Adrenal gland (tissue), 19 donors: ENCODE data around the gene CRB1. TPM values are rescaled to one million over a fixed set of nuclear protein-coding genes. Genes with fewer than 3 reads are reported as not detected.

ENCODE experiments used
- DNase-seq, 7 donors: peaks; one replicate each; pipeline ENCODE4 v3.0.0-alpha.2; 2019 to 2020
- H3K27ac ChIP-seq, 5 donors: fragments of 200-600 bp; sonication (generic) in 4 of 5; 1 replicate in 3 of 5; 2 replicates in 2 of 5; pipeline versions ENCODE4 v1.5.1 to v1.8.0; 2016 to 2020; ENCODE audit warnings: mild to moderate bottlenecking in 1 of 5
- H3K27me3 ChIP-seq: fragments of 200-600 bp; 2 replicates; pipeline ENCODE4 v1.8.0; 2021
- H3K36me3 ChIP-seq, 2 donors: fragments of 200-600 bp; replicated peaks in 1 of 2; 1 replicate in 1 of 2; 2 replicates in 1 of 2; pipeline versions ENCODE4 v1.5.1 to v1.8.0; 2018 to 2022
- H3K4me1 ChIP-seq, 2 donors: fragments of 200-600 bp; replicated peaks in 1 of 2; 1 replicate in 1 of 2; 2 replicates in 1 of 2; pipeline versions ENCODE4 v1.5.1 to v1.8.0; 2018 to 2021
- H3K4me3 ChIP-seq, 4 donors: fragments of 200-600 bp; sonication (generic) in 3 of 4; one replicate each; pipeline ENCODE4 v1.5.1; 2016 to 2018
- H3K9me3 ChIP-seq, 3 donors: fragments of 200-600 bp; sonication (generic) in 1 of 3; replicated peaks in 1 of 3; 1 replicate in 2 of 3; 2 replicates in 1 of 3; pipeline versions ENCODE4 v1.5.1 to v1.8.0; 2016 to 2021
- CTCF ChIP-seq, 6 experiments: fragments of 450-650 bp in 4 of 6; fragments of 200-600 bp in 2 of 6; sonication (generic) in 1 of 6; IDR thresholded peaks; 1 replicate in 5 of 6; 2 replicates in 1 of 6; pipeline versions ENCODE4 v1.5.1 to v1.8.0; 2016 to 2021; ENCODE audit warnings: antibody characterized with exemption in 6 of 6, mild to moderate bottlenecking in 2 of 6, moderate library complexity in 1 of 6
- POLR2A ChIP-seq, 2 donors: fragments of 450-650 bp; IDR thresholded peaks; one replicate each; pipeline ENCODE4 v1.6.1; 2017; ENCODE audit warnings: antibody characterized with exemption in 2 of 2, mild to moderate bottlenecking in 2 of 2, moderate library complexity in 1 of 2
- WGBS, 4 donors: extraction: QIAGEN DNeasy Blood & Tissue Kit in 2 of 4; methylation state at CpG; one replicate each; pipeline versions ENCODE4 v1.1.5 to v1.1.7; 2013 to 2017; 5-methylcytosine and 5-hydroxymethylcytosine counted together
- intact Hi-C, 2 donors: fragments of 100-400 bp; cut with DNase I; formaldehyde crosslinking; loops; one replicate each; pipeline versions ENCODE4 v1.14.1 to v1.15.0; 2022 to 2023
- long read RNA-seq, 10 donors: library from polyadenylated mRNA in 3 of 10; unstranded in 2 of 10; stranded (forward) in 1 of 10; transcript quantifications; one replicate each; pipeline ENCODE4 v2.0.0 and lab custom pipeline, GENCODE V29; 2021 to 2026
- polyA plus RNA-seq, 3 donors: library from polyadenylated mRNA; stranded (reverse); fragments of 200-250 nt in 2 of 3; fragments of 350-450 nt in 1 of 3; fragmentation: Illumina TruSeq in 1 of 3; extraction: RNeasy Lipid Tissue Mini Kit (QIAGEN cat#74804) in 1 of 3; gene quantifications; one replicate each; pipeline ENCODE4 v1.2.3, GENCODE V29; 2013 to 2014
- total RNA-seq, 9 donors: library from RNA; depleted of rRNA in 4 of 9; stranded (reverse); fragments of >200 nt in 4 of 9; fragments of 120-200 nt in 1 of 9; fragmentation: NEBNext Ultra II Directional in 1 of 9; extraction: Animal tissue kit (Norgen Biotek cat#: 25700) in 1 of 9; gene quantifications; one replicate each; pipeline versions ENCODE4 v1.1.0 to v1.2.4, GENCODE V29; 2013 to 2023
- donor health status: healthy with polysubstance abuse.
- donor health status: Bipolar disorder and iron deficiency.
- donor health status: DM: yes; HTN: yes; CAD: no.
- donor health status: DM: no; HTN: no; CAD: no.
- donor health status: DM: no; HTN: no; CAD: no.
- donor health status: DM: yes; HTN: yes; CAD: no.

CRB1 gene
- total RNA-seq (under 1 TPM in 7 of 9 donors, not detected in 2; 0.11 to 0.92 (median 0.37) TPM), polyA plus RNA-seq (under 1 TPM; 0.30 to 0.71 (median 0.40) TPM)
- long read RNA-seq, donor 1, result 0 reads
- long read RNA-seq, donor 2, result 0 reads
- long read RNA-seq, donor 3, result 0 reads
- long read RNA-seq, donor 4, result 0 reads
- long read RNA-seq, donor 5, result 0 reads
- long read RNA-seq, donor 6, result 0 reads
- long read RNA-seq, donor 7, result 0 reads
- long read RNA-seq, donor 8, result 0 reads
- long read RNA-seq, donor 9, result 0 reads
- long read RNA-seq, donor 10, result 0 reads

- Histone ChIP-seq H3K4me3 (no peak within 1 kb of the TSS), H3K27ac (no peak within 1 kb of the TSS), H3K4me1 (no peaks in the 10 kb centered on the region), H3K27me3 (no peaks in the 10 kb centered on the region), H3K9me3 (no peaks in the 10 kb centered on the region), H3K36me3 (no peaks in the 10 kb centered on the region)
- DNase-seq, result no peak
- no peak for TF ChIP-seq POLR2A (IDR thresholded peaks at IDR 0.05)
- no peak for TF ChIP-seq CTCF (IDR thresholded peaks at IDR 0.05)
- intact Hi-C loops, result no loop called here
- 40 to 59% (median 53%) methylated on average over 4 of the region's 4 CpGs for WGBS, 4 donors
Measured at GRCh38 chr1:197268012-197268411, at the start of gene CRB1. CRB1 (plus strand) TSS chr1:197268252; CDS start chr1:197268413, 161 bp downstream.

GRCh38 chr1:197218857-197219256 lies 49.2 kb upstream of the CRB1 start:
- H3K27ac ChIP-seq, result no peak overlapping the region
- no peaks in the 10 kb centered on the region for H3K4me1 ChIP-seq
- no peaks in the 10 kb centered on the region for H3K9me3 ChIP-seq
- H3K36me3 ChIP-seq, result no peaks in the 10 kb centered on the region
- intact Hi-C loops, result no loop called here
- H3K27me3 ChIP-seq, result no peaks in the 10 kb centered on the region
- no peak overlapping the region for H3K4me3 ChIP-seq
- TF ChIP-seq POLR2A (IDR thresholded peaks at IDR 0.05) (no peak), CTCF (IDR thresholded peaks at IDR 0.05) (no peak)
- no peak for DNase-seq

- Histone ChIP-seq H3K4me3 (no peak overlapping the region), H3K27ac (no peak overlapping the region), H3K27me3 (no peaks in the 10 kb centered on the region), H3K4me1 (no peaks in the 10 kb centered on the region), H3K9me3 (no peaks in the 10 kb centered on the region), H3K36me3 (no peaks in the 10 kb centered on the region)
- intact Hi-C loops, result no loop called here
- DNase-seq, result no peak
- 90 to 93% (median 91%) methylated on average over 21 of the region's 21 CpGs for WGBS, 4 donors
- TF ChIP-seq POLR2A (IDR thresholded peaks at IDR 0.05), result no peak
- no peak for TF ChIP-seq CTCF (IDR thresholded peaks at IDR 0.05)
Measured at GRCh38 chr1:197222025-197222685, 45.9 kb upstream of the CRB1 start.

GRCh38 chr1:197222780-197223179 lies 45.3 kb upstream of the CRB1 start:
- TF ChIP-seq CTCF (IDR thresholded peaks at IDR 0.05) (no peak), POLR2A (IDR thresholded peaks at IDR 0.05) (no peak)
- H3K4me1 ChIP-seq, result no peaks in the 10 kb centered on the region
- H3K4me3 ChIP-seq, result no peak overlapping the region
- no peak for DNase-seq
- no peaks in the 10 kb centered on the region for H3K9me3 ChIP-seq
- WGBS, 4 donors, result 92 to 100% (median 96%) methylated on average over 2 of the region's 2 CpGs
- no peaks in the 10 kb centered on the region for H3K36me3 ChIP-seq
- no peak overlapping the region for H3K27ac ChIP-seq
- H3K27me3 ChIP-seq, result no peaks in the 10 kb centered on the region
- intact Hi-C loops, result no loop called here
